SK-N-MC (cell line): ENCODE measurements around the gene PPP6R3.

Experiments used
- DNase-seq: peaks from one replicate; pipeline ENCODE4 v3.0.0-alpha.2; 2011; ENCODE audit warnings: low read depth, low spot score
- H3K27ac ChIP-seq: fragments of 200-600 bp; sonication (generic); 2 replicates; pipeline ENCODE4 v1.5.1; 2016; ENCODE audit warnings: mixed run types
- H3K36me3 ChIP-seq: fragments of 200-600 bp; sonication (generic); 2 replicates; pipeline ENCODE4 v1.6.1; 2017; ENCODE audit warnings: antibody characterized with exemption, low read length, mixed read lengths; ENCODE audit not compliant: insufficient read depth
- H3K4me3 ChIP-seq: fragments of 200-600 bp; sonication (generic); 2 replicates; pipeline ENCODE4 v1.5.1; 2016
- H3K9ac ChIP-seq: fragments of 200-600 bp; sonication (generic); 2 replicates; pipeline ENCODE4 v1.8.0; 2017; ENCODE audit warnings: mixed run types, mixed read lengths; ENCODE audit not compliant: insufficient read length
- H3K9me3 ChIP-seq: fragments of 200-600 bp; sonication (generic); 2 replicates; pipeline ENCODE4 v1.6.1; 2017; ENCODE audit warnings: low read depth, mild to moderate bottlenecking, antibody characterized with exemption, low read length, moderate library complexity, mixed read lengths
- EZH2 ChIP-seq: fragments of 200-600 bp; sonication (generic); IDR thresholded peaks from one replicate; pipeline ENCODE4 v1.6.1; 2017; ENCODE audit warnings: antibody characterized with exemption
- FOXP2 ChIP-seq: optimal IDR thresholded peaks from 2 replicates; pipeline ENCODE3; 2011; ENCODE audit warnings: mild to moderate bottlenecking, moderate library complexity; ENCODE audit not compliant: insufficient read depth; ENCODE audit errors: extremely low read length, control extremely low read depth
- POLR2AphosphoS5 ChIP-seq: IDR thresholded peaks from 2 replicates; pipeline ENCODE4 v1.6.1; 2012; ENCODE audit warnings: mild to moderate bottlenecking, low read depth, low read length, borderline replicate concordance

The PPP6R3 gene

DNA sequence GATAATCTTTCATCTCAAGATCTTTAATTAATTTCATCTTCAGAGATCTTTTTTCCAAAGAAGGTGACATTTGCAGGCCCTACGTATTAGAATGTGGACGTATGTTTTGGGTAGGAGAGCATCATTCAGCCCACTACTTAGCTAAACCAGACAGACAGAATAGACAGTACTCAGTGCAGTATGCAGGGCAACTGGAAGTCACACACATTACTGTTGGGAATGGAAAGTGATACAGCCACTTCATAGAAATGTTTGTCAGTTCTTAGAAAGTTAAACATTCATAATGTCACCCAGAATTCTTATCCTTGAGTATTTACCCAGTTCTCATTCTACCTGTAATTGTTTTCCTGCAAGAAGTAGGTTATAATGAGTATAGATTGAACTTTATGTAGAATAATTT, 102.9 kb downstream of the PPP6R3 start:
- Histone ChIP-seq H3K27ac (no peak overlapping the region), H3K9ac (no peak overlapping the region), H3K4me3 (no peak overlapping the region), H3K9me3 (no peaks in the 10 kb centered on the region), H3K36me3 (peaks cover 90% of the 10 kb centered on the region)
- no peak for DNase-seq
- TF ChIP-seq POLR2AphosphoS5: no peak
- no peak for TF ChIP-seq EZH2
- TF ChIP-seq FOXP2: no peak

DNA sequence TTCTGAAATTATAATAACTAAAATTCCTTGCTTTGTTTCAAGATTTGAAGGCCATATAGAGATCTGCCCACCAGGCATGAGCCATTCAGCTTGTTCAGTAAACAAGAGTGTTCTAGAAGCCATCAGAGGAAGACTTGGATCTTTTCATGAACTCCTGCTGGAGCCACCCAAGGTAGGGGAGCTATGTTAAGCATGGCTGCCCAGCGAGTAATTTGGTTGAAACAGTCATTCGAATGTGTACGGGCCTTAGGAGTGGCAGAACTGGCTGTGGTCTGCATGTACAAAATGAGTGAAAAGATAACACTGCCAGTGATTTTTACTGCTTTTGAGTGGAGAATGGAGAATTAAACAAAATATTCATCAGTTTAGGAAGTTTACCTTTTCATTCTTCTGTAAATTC, 103.7 kb downstream of the PPP6R3 start:
- Histone ChIP-seq H3K36me3 (peaks cover 86% of the 10 kb centered on the region), H3K27ac (no peak overlapping the region), H3K9me3 (no peaks in the 10 kb centered on the region), H3K9ac (no peak overlapping the region), H3K4me3 (no peak overlapping the region)
- no peak for TF ChIP-seq POLR2AphosphoS5
- TF ChIP-seq EZH2: no peak
- no peak for TF ChIP-seq FOXP2
- DNase-seq: no peak

GRCh38 chr11:68565768-68566167, 105.2 kb downstream of the PPP6R3 start:
- peaks cover 90% of the 10 kb centered on the region for H3K36me3 ChIP-seq
- H3K9me3 ChIP-seq: no peaks in the 10 kb centered on the region
- no peak overlapping the region for H3K4me3 ChIP-seq
- no peak for DNase-seq
- H3K9ac ChIP-seq: no peak overlapping the region
- no peak for TF ChIP-seq FOXP2
- no peak for TF ChIP-seq POLR2AphosphoS5
- no peak for TF ChIP-seq EZH2
- H3K27ac ChIP-seq: no peak overlapping the region

DNA sequence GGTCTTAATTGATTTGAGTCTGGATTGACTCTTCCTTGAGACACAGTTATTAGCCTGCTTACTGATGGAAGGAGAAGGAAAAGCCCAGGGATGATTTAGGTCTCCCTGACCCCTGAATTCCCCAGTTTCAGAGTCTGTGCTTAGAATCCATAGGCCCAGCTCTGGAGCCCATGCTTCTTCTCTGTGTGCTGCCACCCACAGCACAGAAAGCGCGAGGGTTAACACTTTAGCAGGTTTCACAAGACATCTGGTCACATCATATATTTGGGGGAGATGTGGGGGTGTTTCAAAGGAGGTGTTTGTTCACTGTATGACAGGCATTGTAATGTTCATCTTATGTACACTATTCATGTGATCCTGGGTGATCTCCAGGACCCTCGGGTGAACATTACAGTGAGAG, 107.0 kb downstream of the PPP6R3 start:
- Histone ChIP-seq H3K9ac (no peak overlapping the region), H3K36me3 (peaks cover 93% of the 10 kb centered on the region), H3K9me3 (no peaks in the 10 kb centered on the region), H3K4me3 (no peak overlapping the region), H3K27ac (peak overlapping the region; percentile 11; the same call in 1 of the 2 replicates)
- no peak for DNase-seq
- no peak for TF ChIP-seq EZH2
- no peak for TF ChIP-seq POLR2AphosphoS5
- TF ChIP-seq FOXP2: no peak

GRCh38 chr11:68569357-68569756, 108.8 kb downstream of the PPP6R3 start:
- TF ChIP-seq FOXP2: no peak
- no peak for TF ChIP-seq EZH2
- TF ChIP-seq POLR2AphosphoS5: no peak
- Histone ChIP-seq H3K9ac (no peak overlapping the region), H3K27ac (no peak overlapping the region), H3K4me3 (no peak overlapping the region), H3K9me3 (no peaks in the 10 kb centered on the region), H3K36me3 (peaks cover 92% of the 10 kb centered on the region)
- no peak for DNase-seq

GRCh38 chr11:68570691-68571090, 110.1 kb downstream of the PPP6R3 start:
- H3K9ac ChIP-seq: no peak overlapping the region
- H3K4me3 ChIP-seq: no peak overlapping the region
- no peak for DNase-seq
- H3K9me3 ChIP-seq: no peaks in the 10 kb centered on the region
- TF ChIP-seq FOXP2 (no peak), EZH2 (no peak), POLR2AphosphoS5 (no peak)
- peaks cover 92% of the 10 kb centered on the region for H3K36me3 ChIP-seq
- H3K27ac ChIP-seq: no peak overlapping the region

- H3K36me3 ChIP-seq: peaks cover 95% of the 10 kb centered on the region
- H3K4me3 ChIP-seq: no peak overlapping the region
- H3K9ac ChIP-seq: no peak overlapping the region
- no peak overlapping the region for H3K27ac ChIP-seq
- TF ChIP-seq FOXP2 (no peak), EZH2 (no peak), POLR2AphosphoS5 (no peak)
- H3K9me3 ChIP-seq: no peaks in the 10 kb centered on the region
- no peak for DNase-seq
Observed at GRCh38 chr11:68574308-68574707, 113.8 kb downstream of the PPP6R3 start.

DNA sequence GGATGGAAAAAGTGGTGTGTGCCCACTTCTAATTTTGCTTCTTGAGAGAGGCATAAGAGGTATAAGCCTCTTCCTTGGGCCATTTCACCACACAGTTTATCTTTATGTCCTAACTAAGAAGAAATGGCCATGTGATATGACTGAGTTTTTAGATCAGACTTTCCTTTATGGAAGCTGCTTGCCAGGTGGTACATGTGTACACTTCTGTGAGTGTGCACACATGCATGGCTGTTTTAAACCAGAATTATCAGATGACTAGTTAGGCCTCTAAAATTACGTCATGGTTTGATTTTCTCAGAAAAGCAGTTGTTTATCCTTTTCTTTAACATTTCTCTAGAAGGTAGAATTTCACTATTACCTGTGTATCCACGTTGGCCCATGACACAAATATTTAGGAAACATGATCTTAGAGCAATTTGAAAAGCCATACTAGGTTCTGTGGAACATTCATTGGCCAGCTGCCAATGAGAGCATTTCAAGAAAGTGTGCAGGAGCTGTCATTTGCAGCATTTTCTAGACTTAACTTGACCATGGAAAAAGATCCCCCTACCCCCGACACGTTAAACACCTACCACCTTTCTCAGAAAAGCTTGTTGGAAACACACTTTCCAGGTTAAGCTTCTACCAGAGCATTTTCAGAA, 114.6 kb downstream of the PPP6R3 start:
- no peaks in the 10 kb centered on the region for H3K9me3 ChIP-seq
- no peak overlapping the region for H3K9ac ChIP-seq
- H3K27ac ChIP-seq: no peak overlapping the region
- TF ChIP-seq FOXP2: no peak
- no peak for TF ChIP-seq EZH2
- no peak for TF ChIP-seq POLR2AphosphoS5
- DNase-seq: no peak
- no peak overlapping the region for H3K4me3 ChIP-seq
- H3K36me3 ChIP-seq: peaks cover 96% of the 10 kb centered on the region

DNA sequence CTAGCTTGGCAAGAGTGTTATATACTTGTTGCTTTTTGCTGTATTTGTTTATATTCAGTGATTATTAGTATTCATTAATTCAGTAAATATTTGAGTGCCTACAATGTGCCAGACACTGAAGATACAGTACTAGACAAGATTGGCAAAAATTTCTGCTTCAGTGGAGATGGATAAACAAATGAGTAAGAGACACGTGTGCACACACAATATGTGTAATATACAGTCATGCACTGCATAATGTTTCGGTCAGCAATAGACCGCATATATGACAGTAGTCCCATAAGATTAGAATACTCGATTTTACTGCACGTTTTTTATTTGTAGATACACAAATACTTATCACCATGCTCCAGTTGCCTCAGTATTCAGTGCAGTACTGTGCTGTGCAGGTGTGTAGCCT, 118.9 kb downstream of the PPP6R3 start:
- Histone ChIP-seq H3K36me3 (peaks cover 87% of the 10 kb centered on the region), H3K4me3 (no peak overlapping the region), H3K9ac (no peak overlapping the region), H3K9me3 (no peaks in the 10 kb centered on the region), H3K27ac (no peak overlapping the region)
- no peak for TF ChIP-seq POLR2AphosphoS5
- no peak for TF ChIP-seq FOXP2
- TF ChIP-seq EZH2: no peak
- no peak for DNase-seq
